ENCODE measurements around the gene COL16A1. TPM values are rescaled to one million over a fixed set of nuclear protein-coding genes. Genes with fewer than 3 reads are reported as not detected.
A peak's percentile ranks its signal among the peaks of the same experiment; 100 is the strongest.

The COL16A1 gene
- polyA plus RNA-seq, 3 donors, result 0.13 TPM; not detected in 2

DNA sequence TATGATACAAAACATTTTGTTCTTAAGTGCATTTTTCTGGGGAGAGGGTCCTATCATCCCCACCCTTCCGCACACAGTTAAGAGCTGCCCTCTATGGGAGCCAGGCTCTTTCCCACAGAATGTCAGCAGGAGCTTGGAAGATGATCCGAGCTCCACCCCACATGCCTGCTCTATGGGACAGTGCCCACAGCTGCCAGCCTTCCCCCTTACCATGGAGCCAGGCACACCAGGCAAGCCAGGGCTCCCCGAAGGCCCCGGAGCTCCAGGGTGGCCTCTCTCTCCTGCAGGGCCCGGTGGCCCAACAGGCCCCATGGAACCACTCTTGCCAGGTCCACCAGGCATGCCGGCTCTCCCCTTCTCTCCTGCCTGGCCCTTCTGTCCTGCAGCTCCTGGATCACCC is 48.7 kb downstream of the COL16A1 start:
- H3K36me3 Mint-ChIP-seq, result no peaks in the 10 kb centered on the region
- H3K9me3 ChIP-seq (replicated peaks in 1 of 2; ENCODE audit: control insufficient read depth in 1 of 2, insufficient read depth in 1 of 2, low read length in 2 of 2), result no peaks in the 10 kb centered on the region
- no peak for DNase-seq
- H3K9me3 Mint-ChIP-seq, result peaks cover 0 to 3% (median 0%) of the 10 kb centered on the region in 7 donors
- H3K4me1 Mint-ChIP-seq, result peaks cover 21% of the 10 kb centered on the region
- peaks cover 17 to 23% of the 10 kb centered on the region in 2 donors for H3K4me1 ChIP-seq (ENCODE audit: control insufficient read depth in 1 of 2, insufficient read depth in 2 of 2, low read length in 2 of 2)
- no peak overlapping the region for H2AFZ ChIP-seq (ENCODE audit: insufficient read depth, low read depth, low read length, poor library complexity, severe bottlenecking)
- H3K9ac ChIP-seq (ENCODE audit: insufficient read depth, low read length, poor library complexity, severe bottlenecking), result no peak overlapping the region
- intact Hi-C loops (cut with micrococcal nuclease), result no loop called here
- no peaks in the 10 kb centered on the region for H3K79me2 ChIP-seq (ENCODE audit: insufficient read depth, low read length)
- no peak overlapping the region for H3K4me2 ChIP-seq (replicated peaks; ENCODE audit: extremely low read depth, low read length, poor library complexity, severe bottlenecking)
- peaks cover 1 to 8% (median 5%) of the 10 kb centered on the region in 3 donors for H3K27me3 Mint-ChIP-seq (ENCODE audit: low read depth in 3 of 3)
- no peaks in the 10 kb centered on the region for H3K36me3 ChIP-seq (replicated peaks in 1 of 2; ENCODE audit: control insufficient read depth in 1 of 2, insufficient read depth in 2 of 2, low read length in 2 of 2)
- WGBS (ENCODE audit: insufficient coverage), result 97% methylated on average over 5 of the region's 6 CpGs
- H3K27ac Mint-ChIP-seq, result peak overlapping the region in 1 of 7 donors; percentile 67
- H3K4me3 Mint-ChIP-seq, result no peak overlapping the region
- no peaks in the 10 kb centered on the region for H3K27me3 ChIP-seq (ENCODE audit: control insufficient read depth in 2 of 2, insufficient read depth in 2 of 2, low read length in 2 of 2)
- H3K27ac ChIP-seq (ENCODE audit: low read depth in 1 of 2, low read length in 2 of 2), result no peak overlapping the region
- TF ChIP-seq, protein P1, sequence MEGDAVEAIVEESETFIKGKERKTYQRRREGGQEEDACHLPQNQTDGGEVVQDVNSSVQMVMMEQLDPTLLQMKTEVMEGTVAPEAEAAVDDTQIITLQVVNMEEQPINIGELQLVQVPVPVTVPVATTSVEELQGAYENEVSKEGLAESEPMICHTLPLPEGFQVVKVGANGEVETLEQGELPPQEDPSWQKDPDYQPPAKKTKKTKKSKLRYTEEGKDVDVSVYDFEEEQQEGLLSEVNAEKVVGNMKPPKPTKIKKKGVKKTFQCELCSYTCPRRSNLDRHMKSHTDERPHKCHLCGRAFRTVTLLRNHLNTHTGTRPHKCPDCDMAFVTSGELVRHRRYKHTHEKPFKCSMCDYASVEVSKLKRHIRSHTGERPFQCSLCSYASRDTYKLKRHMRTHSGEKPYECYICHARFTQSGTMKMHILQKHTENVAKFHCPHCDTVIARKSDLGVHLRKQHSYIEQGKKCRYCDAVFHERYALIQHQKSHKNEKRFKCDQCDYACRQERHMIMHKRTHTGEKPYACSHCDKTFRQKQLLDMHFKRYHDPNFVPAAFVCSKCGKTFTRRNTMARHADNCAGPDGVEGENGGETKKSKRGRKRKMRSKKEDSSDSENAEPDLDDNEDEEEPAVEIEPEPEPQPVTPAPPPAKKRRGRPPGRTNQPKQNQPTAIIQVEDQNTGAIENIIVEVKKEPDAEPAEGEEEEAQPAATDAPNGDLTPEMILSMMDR (IDR thresholded peaks at IDR 0.05), result no peak
- no peaks in the 10 kb centered on the region for H4K20me1 ChIP-seq (ENCODE audit: insufficient read depth, low read length)
- no peak overlapping the region for H3K4me3 ChIP-seq (replicated peaks in 1 of 3; ENCODE audit: low read depth in 2 of 3, low read length in 3 of 3)

DNA sequence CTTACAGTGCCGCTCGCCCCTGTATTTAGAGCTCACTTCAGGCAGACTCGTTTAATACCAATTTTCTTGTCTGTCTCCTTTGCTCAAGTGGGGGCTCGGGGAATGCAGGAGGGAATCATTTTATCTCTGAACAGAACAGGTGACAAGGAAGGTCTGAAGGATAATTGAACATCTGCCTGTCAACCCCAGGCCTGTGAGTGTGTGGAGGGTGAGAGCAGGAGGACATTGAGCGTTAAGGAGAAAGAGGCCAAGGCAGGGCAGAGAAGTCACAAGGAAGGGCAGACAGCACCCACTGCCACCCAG is 49.4 kb downstream of the COL16A1 start:
- H3K27me3 ChIP-seq (ENCODE audit: control insufficient read depth in 2 of 2, insufficient read depth in 2 of 2, low read length in 2 of 2), result no peaks in the 10 kb centered on the region
- Mint-ChIP-seq H3K4me1 (peaks cover 21% of the 10 kb centered on the region), H3K36me3 (no peaks in the 10 kb centered on the region), H3K27me3 (ENCODE audit: low read depth in 3 of 3) (peaks cover 1 to 8% (median 5%) of the 10 kb centered on the region in 3 donors), H3K27ac (peak overlapping the region in 1 of 7 donors; percentile 14), H3K9me3 (peaks cover 0 to 3% (median 0%) of the 10 kb centered on the region in 7 donors), H3K4me3 (no peak overlapping the region)
- no peak overlapping the region for H3K27ac ChIP-seq (ENCODE audit: low read depth in 1 of 2, low read length in 2 of 2)
- no peaks in the 10 kb centered on the region for H3K9me3 ChIP-seq (replicated peaks in 1 of 2; ENCODE audit: control insufficient read depth in 1 of 2, insufficient read depth in 1 of 2, low read length in 2 of 2)
- H3K4me1 ChIP-seq (ENCODE audit: control insufficient read depth in 1 of 2, insufficient read depth in 2 of 2, low read length in 2 of 2), result peaks cover 17 to 23% of the 10 kb centered on the region in 2 donors
- H4K20me1 ChIP-seq (ENCODE audit: insufficient read depth, low read length), result no peaks in the 10 kb centered on the region
- H3K4me2 ChIP-seq (replicated peaks; ENCODE audit: extremely low read depth, low read length, poor library complexity, severe bottlenecking), result no peak overlapping the region
- no CpG with 5 or more reads among the region's 5 CpGs for WGBS (ENCODE audit: insufficient coverage)
- H3K36me3 ChIP-seq (replicated peaks in 1 of 2; ENCODE audit: control insufficient read depth in 1 of 2, insufficient read depth in 2 of 2, low read length in 2 of 2), result no peaks in the 10 kb centered on the region
- no peak for DNase-seq
- intact Hi-C loops (cut with micrococcal nuclease), result no loop called here
- H2AFZ ChIP-seq (ENCODE audit: insufficient read depth, low read depth, low read length, poor library complexity, severe bottlenecking), result no peak overlapping the region
- H3K9ac ChIP-seq (ENCODE audit: insufficient read depth, low read length, poor library complexity, severe bottlenecking), result no peak overlapping the region
- H3K4me3 ChIP-seq (replicated peaks in 1 of 3; ENCODE audit: low read depth in 2 of 3, low read length in 3 of 3), result no peak overlapping the region
- TF ChIP-seq, protein P1 (IDR thresholded peaks at IDR 0.05), result no peak
- no peaks in the 10 kb centered on the region for H3K79me2 ChIP-seq (ENCODE audit: insufficient read depth, low read length)

Data from CD14-positive monocyte (primary cell).